ENCODE measurements around the gene FHOD3.

FHOD3 gene

GRCh38 chr18:36477776-36478175, 180.3 kb downstream of the FHOD3 start:
- no peak for DNase-seq (ENCODE audit: low read depth in 2 of 2)

GRCh38 chr18:36481201-36481657, 183.7 kb downstream of the FHOD3 start:
- DNase-seq (ENCODE audit: low read depth in 2 of 2): no peak

GRCh38 chr18:36481935-36482334, 184.4 kb downstream of the FHOD3 start:
- DNase-seq (ENCODE audit: low read depth in 2 of 2): no peak

DNA sequence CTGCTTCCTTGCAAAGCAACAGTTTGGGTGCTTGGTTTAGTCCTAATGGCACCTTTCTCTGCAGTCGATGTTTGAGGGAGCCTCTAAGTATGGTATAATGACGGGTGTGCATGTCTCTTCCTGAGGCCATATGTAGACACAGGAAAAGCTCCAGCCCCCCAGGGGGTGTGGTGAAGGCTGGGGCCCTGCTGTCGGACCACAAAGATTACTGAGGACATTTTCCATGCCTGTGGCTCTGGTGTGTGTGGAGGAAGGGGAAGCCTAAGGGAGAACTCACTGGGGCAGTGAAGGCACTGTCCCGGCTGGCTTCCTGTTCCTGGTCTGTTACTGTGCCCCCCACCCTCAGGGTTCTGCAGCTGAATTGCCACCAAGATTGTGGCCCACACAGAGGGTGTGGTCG, 187.1 kb downstream of the FHOD3 start:
- DNase-seq (ENCODE audit: low read depth in 2 of 2): no peak

DNA sequence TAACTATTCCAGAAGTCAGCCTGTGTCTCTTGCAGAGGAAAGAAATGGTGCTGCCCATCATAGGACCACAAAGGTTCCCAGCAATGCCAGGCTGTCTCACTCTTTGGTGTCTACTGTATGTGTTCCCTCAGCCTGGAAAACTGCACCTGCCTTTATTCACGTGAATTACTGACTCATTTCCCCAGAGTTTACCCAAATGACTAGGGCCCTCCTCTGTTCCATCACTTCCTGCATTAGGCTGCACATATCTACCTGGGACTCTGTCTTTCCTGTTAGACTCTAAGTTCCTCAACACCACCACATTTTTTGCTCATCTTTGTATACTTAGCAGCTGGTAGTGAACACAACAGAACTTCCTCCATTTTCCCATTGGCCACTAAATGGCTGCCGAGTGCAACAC, 188.3 kb downstream of the FHOD3 start:
- DNase-seq (ENCODE audit: low read depth in 2 of 2): no peak

DNA sequence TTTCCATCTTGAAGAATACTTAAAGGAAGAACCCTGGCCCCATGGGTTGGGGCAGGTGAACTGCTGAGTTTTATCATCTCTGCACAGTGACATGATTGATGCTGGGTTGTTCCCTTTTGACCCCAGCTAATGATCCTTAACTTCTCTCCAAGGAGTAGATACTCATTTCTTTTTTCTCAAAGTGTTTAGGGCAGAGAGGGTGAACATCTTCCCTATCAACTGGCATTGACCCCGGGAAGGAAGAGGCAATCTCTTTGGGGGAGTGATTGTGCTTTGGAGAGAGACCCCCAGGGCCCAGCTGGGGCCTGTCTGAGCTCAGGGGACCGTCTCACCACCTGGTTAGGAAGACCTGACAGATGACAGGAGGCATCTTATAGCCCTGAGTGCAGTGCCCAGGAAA, 190.6 kb downstream of the FHOD3 start:
- DNase-seq (ENCODE audit: low read depth in 2 of 2): no peak

- DNase-seq (ENCODE audit: low read depth in 2 of 2): no peak
These were observed 193.4 kb downstream of the FHOD3 start for GRCh38 chr18:36490897-36491296.

DNA sequence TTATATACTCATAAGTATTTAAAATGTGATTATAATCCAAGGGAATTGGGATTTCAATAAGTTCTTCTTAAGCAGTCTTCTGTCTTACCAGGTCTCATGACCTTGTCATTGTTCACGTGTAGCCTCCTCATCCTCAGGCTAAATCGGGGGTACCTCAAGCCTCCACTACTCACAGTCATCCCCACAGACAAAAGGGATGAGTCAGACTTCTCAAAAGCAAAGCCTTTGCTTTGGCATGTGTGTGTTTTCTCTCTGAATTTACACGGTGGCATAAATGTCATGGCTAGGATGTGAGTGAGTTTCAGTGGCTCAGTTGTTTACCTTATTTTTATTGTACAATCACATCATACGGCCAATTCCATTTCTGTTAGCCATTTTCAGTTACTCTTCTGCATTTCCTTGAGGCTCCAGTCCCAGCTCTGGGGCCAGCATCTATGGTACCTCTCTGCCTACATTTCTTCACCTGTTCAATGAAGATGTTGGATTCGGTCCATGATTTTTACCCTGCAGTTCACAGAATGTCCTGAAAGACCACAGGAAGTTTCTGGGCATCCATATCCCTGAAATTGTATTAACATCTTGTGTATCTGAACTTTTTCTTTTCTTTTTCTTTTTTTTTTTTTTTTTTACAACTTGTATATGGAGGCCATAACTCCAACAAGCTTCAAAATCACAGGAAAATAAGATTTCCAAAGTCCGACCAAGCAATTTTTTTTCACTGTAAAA, 195.3 kb downstream of the FHOD3 start:
- no peak for DNase-seq (ENCODE audit: low read depth in 2 of 2)

DNA sequence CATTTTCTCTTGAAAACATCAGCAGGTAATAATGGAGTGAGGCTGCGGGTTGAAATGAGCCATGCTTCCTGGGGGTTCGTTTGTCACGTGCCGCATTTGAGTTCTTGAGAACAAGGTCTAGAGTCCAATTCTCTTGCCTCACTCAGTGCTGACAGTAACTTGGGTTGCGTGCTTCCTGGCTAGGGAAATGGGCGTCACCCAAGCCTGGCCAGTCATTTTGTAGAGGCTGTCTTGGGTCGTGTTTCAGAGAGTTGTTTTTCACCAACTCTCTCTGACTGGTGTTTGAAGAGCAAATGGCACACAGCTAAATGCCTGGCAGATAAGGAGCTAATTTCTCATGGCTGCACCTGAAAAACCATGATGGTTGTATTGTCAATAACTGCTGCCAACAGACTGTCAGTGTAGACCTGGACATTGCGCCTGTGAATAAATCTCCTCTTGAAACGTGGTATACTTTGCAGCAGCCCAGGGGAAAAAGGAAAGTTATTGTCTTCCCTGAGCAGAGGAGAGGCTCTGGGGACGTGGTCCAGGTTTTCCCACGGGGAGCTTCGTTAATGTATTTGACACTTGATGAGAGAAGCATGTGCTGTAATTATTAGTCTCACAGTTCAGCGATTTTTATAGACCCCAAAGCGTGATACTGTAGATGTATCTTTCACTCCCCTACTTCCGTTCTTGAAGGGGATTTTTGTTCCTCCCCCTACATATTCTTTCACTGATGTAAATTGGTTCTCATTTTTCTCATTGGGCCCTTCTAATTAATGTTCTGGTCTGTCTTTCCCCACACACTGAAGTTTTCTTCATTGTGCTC, 196.0 kb downstream of the FHOD3 start:
- no peak for DNase-seq (ENCODE audit: low read depth in 2 of 2)

- no peak for DNase-seq (ENCODE audit: low read depth in 2 of 2)
These were observed 196.6 kb downstream of the FHOD3 start for GRCh38 chr18:36494160-36494437.

GRCh38 chr18:36496022-36496421, 198.5 kb downstream of the FHOD3 start:
- no peak for DNase-seq (ENCODE audit: low read depth in 2 of 2)

DNA sequence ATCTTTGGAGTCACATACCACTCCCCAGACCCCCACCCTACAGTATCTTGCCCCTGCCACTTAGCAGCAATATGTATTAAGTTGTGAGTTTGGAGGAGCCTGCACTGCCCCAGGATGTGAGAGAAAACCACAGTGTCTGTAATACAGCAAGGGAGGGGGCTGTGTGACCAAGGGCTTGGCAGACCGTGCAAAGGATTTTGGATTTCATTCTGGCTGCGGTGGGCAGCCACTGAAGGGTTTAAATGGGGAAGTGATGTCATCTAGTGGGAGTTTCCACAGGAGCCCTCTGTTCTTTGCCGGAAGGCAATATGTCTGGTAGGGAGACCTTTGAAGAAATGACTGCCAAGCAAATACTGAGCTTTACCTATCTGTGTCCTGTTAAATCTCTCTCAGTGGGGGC, 202.4 kb downstream of the FHOD3 start:
- no peak for DNase-seq (ENCODE audit: low read depth in 2 of 2)

- no peak for DNase-seq (ENCODE audit: low read depth in 2 of 2)
These were observed 203.6 kb downstream of the FHOD3 start for GRCh38 chr18:36501100-36501499.

GRCh38 chr18:36503477-36503876, 206.0 kb downstream of the FHOD3 start:
- DNase-seq (ENCODE audit: low read depth in 2 of 2): no peak

DNA sequence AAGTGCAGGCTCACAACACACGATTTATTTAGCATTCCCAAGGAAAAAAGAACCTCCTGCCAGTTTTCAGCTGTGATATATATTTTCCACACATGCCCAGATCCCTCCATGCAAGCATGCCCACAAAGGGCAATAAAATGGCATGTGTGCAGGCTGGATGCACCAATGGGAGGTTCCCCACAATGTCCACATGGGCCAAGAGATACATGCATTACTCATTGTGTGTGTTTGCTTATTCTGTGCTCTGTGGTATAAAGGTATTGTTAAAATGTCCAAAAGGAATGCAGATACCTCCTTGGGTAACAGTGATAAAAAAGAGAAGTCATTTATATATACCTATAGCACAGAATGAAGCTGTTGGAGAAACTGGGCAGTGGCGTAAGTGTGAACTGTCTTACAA, 207.4 kb downstream of the FHOD3 start:
- no peak for DNase-seq (ENCODE audit: low read depth in 2 of 2)

- no peak for DNase-seq (ENCODE audit: low read depth in 2 of 2)
These were observed 208.2 kb downstream of the FHOD3 start for GRCh38 chr18:36505665-36506064.

DNA sequence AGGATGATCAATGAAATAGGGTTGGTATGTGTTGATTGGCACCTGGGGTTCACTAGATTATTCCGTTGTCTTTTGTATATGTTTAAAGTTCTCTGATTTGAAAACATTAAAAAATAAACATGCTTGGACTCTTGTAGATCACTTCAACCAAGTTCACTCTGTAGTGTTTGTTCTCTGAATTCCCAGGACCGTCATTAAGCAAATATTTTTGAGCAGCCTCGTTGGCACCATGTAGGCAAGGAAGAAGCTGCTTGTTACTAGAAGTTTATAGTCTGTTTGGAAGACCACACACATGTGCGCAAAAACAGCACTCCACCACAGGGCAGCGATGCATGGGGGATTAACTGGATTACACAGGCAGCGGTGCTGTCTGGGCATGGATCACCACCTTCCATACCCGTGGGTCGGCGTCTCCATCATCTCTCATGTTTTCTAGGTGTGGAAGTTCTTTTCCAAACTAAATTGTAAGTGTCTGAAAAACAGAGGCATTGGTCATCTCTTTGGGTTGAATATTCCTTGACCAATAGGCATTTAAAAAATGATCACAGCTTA, 212.2 kb downstream of the FHOD3 start:
- DNase-seq (ENCODE audit: low read depth in 2 of 2): no peak

- DNase-seq (ENCODE audit: low read depth in 2 of 2): no peak
These were observed 214.4 kb downstream of the FHOD3 start for GRCh38 chr18:36511791-36512352.

GRCh38 chr18:36513556-36513955, 216.0 kb downstream of the FHOD3 start:
- DNase-seq (ENCODE audit: low read depth in 2 of 2): no peak

- DNase-seq (ENCODE audit: low read depth in 2 of 2): no peak
These were observed 217.3 kb downstream of the FHOD3 start for GRCh38 chr18:36514778-36515177.

GRCh38 chr18:36516258-36516657, 218.7 kb downstream of the FHOD3 start:
- no peak for DNase-seq (ENCODE audit: low read depth in 2 of 2)

DNA sequence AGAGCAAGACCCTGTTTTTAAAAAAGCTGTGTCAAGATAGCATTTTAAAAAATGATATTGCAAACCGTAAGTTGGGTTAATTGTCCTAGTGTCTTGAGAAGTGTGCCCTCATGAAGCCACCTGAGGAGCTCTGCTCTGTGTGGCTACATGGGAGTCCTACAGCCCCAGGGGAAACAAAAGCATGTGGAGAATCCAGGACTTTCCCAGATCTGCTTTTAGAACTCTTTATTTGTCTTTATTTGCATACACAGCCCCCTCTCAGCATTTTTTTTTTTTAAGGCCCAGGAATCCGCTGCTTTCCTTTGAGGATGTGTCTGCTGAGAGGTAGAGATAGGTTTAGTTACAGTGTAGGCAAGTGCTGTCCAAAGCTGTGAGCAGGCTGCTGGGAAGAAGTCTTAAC, 219.2 kb downstream of the FHOD3 start:
- no peak for DNase-seq (ENCODE audit: low read depth in 2 of 2)

DNA sequence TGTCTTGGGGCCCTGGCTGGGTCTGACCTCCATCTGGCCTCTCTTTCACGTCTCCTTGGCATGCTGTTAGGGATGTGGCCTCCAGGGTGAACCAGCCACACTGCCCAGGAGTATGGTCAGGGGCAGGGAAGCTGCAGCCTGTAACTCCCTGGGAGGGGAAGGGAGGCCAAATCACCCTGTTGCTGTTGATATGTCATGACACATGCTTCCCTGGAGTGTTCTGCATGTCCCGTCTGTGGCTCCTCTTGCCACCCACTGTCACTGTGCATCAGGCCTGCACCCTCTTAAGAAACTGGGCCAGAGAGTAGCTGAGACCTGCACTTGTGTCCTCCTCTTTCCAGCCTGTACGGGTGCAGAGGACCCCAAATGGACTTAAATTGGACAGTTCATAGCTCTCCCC, 221.3 kb downstream of the FHOD3 start:
- no peak for DNase-seq (ENCODE audit: low read depth in 2 of 2)
